CD14-positive monocyte (primary cell): ENCODE measurements around the gene CCDC33. TPM values are rescaled to one million over a fixed set of nuclear protein-coding genes. Genes with fewer than 3 reads are reported as not detected.
"Not testable (repeated sequence)": the region's sequence is repeated elsewhere in the genome, so short reads cannot be mapped to it uniquely, and the experiment has no call there.

ENCODE experiments used
- DNase-seq, 3 donors: peaks; one replicate each; pipeline ENCODE4 v3.0.0-alpha.2; 2011 to 2022
- H2AFZ ChIP-seq: 2 replicates; pipeline ENCODE4 v1.6.0; 2012; ENCODE audit warnings: mild to moderate bottlenecking, low read depth, low read length, inconsistent platforms; ENCODE audit not compliant: insufficient read depth, poor library complexity, severe bottlenecking
- H3K27ac ChIP-seq, 2 donors: 1 replicate in 1 of 2; 2 replicates in 1 of 2; pipeline ENCODE4 v1.5.1; 2012 to 2013; ENCODE audit warnings: low read length in 2 of 2, control low read depth in 1 of 2, inconsistent platforms in 1 of 2, low read depth in 1 of 2, mild to moderate bottlenecking in 1 of 2
- H3K27me3 ChIP-seq, 2 donors: one replicate each; pipeline versions ENCODE4 v1.6.0 to v1.6.1; 2011 to 2013; ENCODE audit warnings: low read length in 2 of 2; ENCODE audit not compliant: control insufficient read depth in 2 of 2, insufficient read depth in 2 of 2
- H3K36me3 ChIP-seq, 2 donors: replicated peaks in 1 of 2; 1 replicate in 1 of 2; 2 replicates in 1 of 2; pipeline versions ENCODE4 v1.5.1 to v1.6.1; 2012 to 2013; ENCODE audit warnings: low read length in 2 of 2, control low read depth in 1 of 2, inconsistent platforms in 1 of 2, mild to moderate bottlenecking in 1 of 2; ENCODE audit not compliant: insufficient read depth in 2 of 2, control insufficient read depth in 1 of 2
- H3K4me1 ChIP-seq, 2 donors: 1 replicate in 1 of 2; 2 replicates in 1 of 2; pipeline versions ENCODE4 v1.5.1 to v1.6.1; 2012 to 2013; ENCODE audit warnings: low read length in 2 of 2, control low read depth in 1 of 2, inconsistent platforms in 1 of 2, mild to moderate bottlenecking in 1 of 2, moderate library complexity in 1 of 2; ENCODE audit not compliant: insufficient read depth in 2 of 2, control insufficient read depth in 1 of 2
- H3K4me2 ChIP-seq: replicated peaks from 2 replicates; pipeline ENCODE3; 2012; ENCODE audit warnings: low read length, moderate library complexity, mild to moderate bottlenecking; ENCODE audit not compliant: poor library complexity, severe bottlenecking; ENCODE audit errors: extremely low read depth
- H3K4me3 ChIP-seq, 3 experiments: fragments of 200-600 bp in 1 of 3; sonication (generic) in 1 of 3; replicated peaks in 1 of 3; 1 replicate in 2 of 3; 2 replicates in 1 of 3; pipeline ENCODE4 v1.5.1; 2011 to 2013; ENCODE audit warnings: low read length in 3 of 3, mild to moderate bottlenecking in 3 of 3, control low read depth in 2 of 3, low read depth in 2 of 3, inconsistent platforms in 1 of 3, moderate library complexity in 1 of 3
- H3K79me2 ChIP-seq: 2 replicates; pipeline ENCODE4 v1.6.0; 2012; ENCODE audit warnings: mild to moderate bottlenecking, control low read depth, inconsistent platforms, low read length, moderate library complexity; ENCODE audit not compliant: insufficient read depth
- H3K9ac ChIP-seq: 2 replicates; pipeline ENCODE4 v1.6.0; 2017; ENCODE audit warnings: low read length, mild to moderate bottlenecking; ENCODE audit not compliant: insufficient read depth, poor library complexity, severe bottlenecking
- H3K9me3 ChIP-seq, 2 donors: replicated peaks in 1 of 2; 1 replicate in 1 of 2; 2 replicates in 1 of 2; pipeline versions ENCODE4 v1.5.1 to v1.6.1; 2012 to 2013; ENCODE audit warnings: low read length in 2 of 2, control low read depth in 1 of 2; ENCODE audit not compliant: control insufficient read depth in 1 of 2, insufficient read depth in 1 of 2
- H4K20me1 ChIP-seq: 2 replicates; pipeline ENCODE4 v1.6.0; 2012; ENCODE audit warnings: mild to moderate bottlenecking, low read length, control low read depth, moderate library complexity; ENCODE audit not compliant: insufficient read depth
- H3K27ac Mint-ChIP-seq, 7 donors: one replicate each; pipeline ENCODE4 v1.8.0; 2020; ENCODE audit warnings: mild to moderate bottlenecking in 7 of 7, mixed read lengths in 7 of 7, moderate library complexity in 6 of 7, inconsistent platforms in 2 of 7
- H3K27me3 Mint-ChIP-seq, 3 donors: one replicate each; pipeline ENCODE4 v1.8.0; 2021 to 2022; ENCODE audit warnings: low read depth in 3 of 3, mild to moderate bottlenecking in 3 of 3, mixed read lengths in 3 of 3, moderate library complexity in 3 of 3, inconsistent platforms in 1 of 3
- H3K36me3 Mint-ChIP-seq, 2 donors: one replicate each; pipeline ENCODE4 v1.8.0; 2020; ENCODE audit warnings: mixed read lengths in 2 of 2, inconsistent platforms in 1 of 2, mild to moderate bottlenecking in 1 of 2
- H3K4me1 Mint-ChIP-seq: one replicate; pipeline ENCODE4 v1.8.0; 2020; ENCODE audit warnings: mild to moderate bottlenecking, mixed read lengths
- H3K4me3 Mint-ChIP-seq, 2 donors: one replicate each; pipeline ENCODE4 v1.8.0; 2020; ENCODE audit warnings: mild to moderate bottlenecking in 2 of 2, mixed read lengths in 2 of 2, moderate library complexity in 1 of 2
- H3K9me3 Mint-ChIP-seq, 7 donors: one replicate each; pipeline ENCODE4 v1.8.0; 2020 to 2022; ENCODE audit warnings: mixed read lengths in 7 of 7, mild to moderate bottlenecking in 6 of 7, moderate library complexity in 6 of 7, inconsistent platforms in 2 of 7
- WGBS: methylation state at CpG from one replicate; pipeline ENCODE4 v1.1.5; 2013; ENCODE audit warnings: missing lambda C conversion rate; ENCODE audit not compliant: insufficient coverage; 5-methylcytosine and 5-hydroxymethylcytosine counted together
- intact Hi-C, 2 donors: fragments of 100-400 bp; cut with micrococcal nuclease; formaldehyde crosslinking; loops; one replicate each; pipeline versions ENCODE4 v1.15.0 to v1.15.1; 2023
- polyA plus RNA-seq, 3 donors: library from polyadenylated mRNA; depleted of rRNA in 1 of 3; unstranded in 2 of 3; stranded (reverse) in 1 of 3; fragments of 300-500 nt in 2 of 3; fragments of >200 nt in 1 of 3; fragmentation: Illumina TruSeq in 2 of 3; gene quantifications; 1 replicate in 2 of 3; 2 replicates in 1 of 3; pipeline ENCODE4 v1.2.3, GENCODE V29; 2012 to 2021

The CCDC33 gene
- polyA plus RNA-seq, 3 donors, result not detected

DNA sequence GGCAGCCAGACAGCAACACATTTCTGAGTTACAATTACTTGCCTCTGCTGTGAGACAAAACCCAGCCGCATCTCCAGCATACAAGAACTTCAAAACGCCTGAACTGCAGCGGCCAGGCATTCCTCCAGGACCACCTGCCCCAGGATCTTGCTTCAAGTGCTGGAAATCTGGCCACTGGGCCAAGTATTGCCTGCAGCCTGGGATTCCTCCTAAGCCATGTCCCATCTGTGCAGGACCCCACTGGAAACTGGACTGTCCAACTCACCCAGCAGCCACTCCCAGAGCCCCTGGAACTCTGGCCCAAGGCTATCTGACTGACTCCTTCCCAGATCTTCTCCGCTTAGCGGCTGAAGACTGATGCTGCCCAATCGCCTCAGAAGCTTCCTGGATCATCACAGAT, 119.9 kb downstream of the CCDC33 start:
- Mint-ChIP-seq H3K27me3 (peaks cover 14 to 28% (median 21%) of the 10 kb centered on the region in 3 donors), H3K9me3 (peaks cover 6 to 14% (median 8%) of the 10 kb centered on the region in 7 donors)
- H2AFZ ChIP-seq, H3K4me1 ChIP-seq, H3K36me3 ChIP-seq, H3K27ac Mint-ChIP-seq, H3K9ac ChIP-seq, H3K27ac ChIP-seq, H3K4me3 Mint-ChIP-seq, H3K79me2 ChIP-seq, H3K27me3 ChIP-seq, H3K4me2 ChIP-seq, H3K4me1 Mint-ChIP-seq, H3K4me3 ChIP-seq, H3K36me3 Mint-ChIP-seq, H4K20me1 ChIP-seq, DNase-seq, H3K9me3 ChIP-seq, intact Hi-C loops: not testable (repeated sequence)
- 96% methylated on average over 5 of the region's 6 CpGs for WGBS

GRCh38 chr15:74357514-74357913, 121.4 kb downstream of the CCDC33 start:
- H3K27me3 ChIP-seq, H3K79me2 ChIP-seq, H3K36me3 ChIP-seq, H3K27ac Mint-ChIP-seq, H3K4me3 ChIP-seq, H3K27ac ChIP-seq, intact Hi-C loops, H3K9ac ChIP-seq, H4K20me1 ChIP-seq, DNase-seq, H2AFZ ChIP-seq, H3K4me2 ChIP-seq, H3K36me3 Mint-ChIP-seq, H3K4me3 Mint-ChIP-seq, H3K4me1 Mint-ChIP-seq, H3K9me3 ChIP-seq, H3K4me1 ChIP-seq: not testable (repeated sequence)
- WGBS, result 89% methylated on average over 7 of the region's 7 CpGs
- peaks cover 14 to 22% (median 17%) of the 10 kb centered on the region in 3 donors for H3K27me3 Mint-ChIP-seq
- peaks cover 6 to 14% (median 8%) of the 10 kb centered on the region in 7 donors for H3K9me3 Mint-ChIP-seq

- H4K20me1 ChIP-seq, H3K4me3 ChIP-seq, H3K36me3 Mint-ChIP-seq, H3K79me2 ChIP-seq, intact Hi-C loops, H3K4me3 Mint-ChIP-seq, H3K4me1 Mint-ChIP-seq, H3K9me3 ChIP-seq, H3K27ac Mint-ChIP-seq, H3K36me3 ChIP-seq, H3K9me3 Mint-ChIP-seq, H3K27ac ChIP-seq, DNase-seq, H3K9ac ChIP-seq, H2AFZ ChIP-seq, H3K4me2 ChIP-seq, H3K4me1 ChIP-seq: not testable (repeated sequence)
- peaks cover 0 to 21% of the 10 kb centered on the region in 2 donors for H3K27me3 ChIP-seq
- peaks cover 16 to 28% (median 20%) of the 10 kb centered on the region in 3 donors for H3K27me3 Mint-ChIP-seq
- WGBS, result 94% methylated on average over 5 of the region's 6 CpGs
These were observed 123.2 kb downstream of the CCDC33 start for GRCh38 chr15:74359376-74359775.

GRCh38 chr15:74360855-74361254, 124.7 kb downstream of the CCDC33 start:
- not testable (repeated sequence) for H2AFZ ChIP-seq
- no CpG with 5 or more reads among the region's 1 CpG for WGBS
- H3K27me3 ChIP-seq, result peaks cover 9 to 36% of the 10 kb centered on the region in 2 donors

More at GRCh38 chr15:74360855-74361254, 124.7 kb downstream of the CCDC33 start:
- H3K27ac ChIP-seq, H3K9me3 ChIP-seq, H3K36me3 Mint-ChIP-seq, H3K36me3 ChIP-seq, H3K79me2 ChIP-seq, H3K9me3 Mint-ChIP-seq, intact Hi-C loops, H4K20me1 ChIP-seq, H3K4me3 Mint-ChIP-seq, H3K9ac ChIP-seq, DNase-seq, H3K4me3 ChIP-seq, H3K4me1 Mint-ChIP-seq, H3K4me1 ChIP-seq, H3K27ac Mint-ChIP-seq, H3K4me2 ChIP-seq: not testable (repeated sequence)
- H3K27me3 Mint-ChIP-seq, result peaks cover 25 to 32% (median 28%) of the 10 kb centered on the region in 3 donors
